Memory B cell (primary cell): ENCODE results near the gene MAP3K15.
A peak's percentile ranks its signal among the peaks of the same experiment; 100 is the strongest.

ENCODE experiments used
- ATAC-seq: fragments of 150-1000 bp; cut with Tn5 transposase; 2 replicates; pipeline ENCODE4 v1.10.0; 2021; ENCODE audit warnings: low read depth, mild to moderate bottlenecking, moderate library complexity
- DNase-seq, 2 donors: peaks; one replicate each; pipeline ENCODE4 v3.0.0; 2022; ENCODE audit warnings: low spot score in 2 of 2
- H3K27ac Mint-ChIP-seq: one replicate; pipeline ENCODE4 v1.8.0; 2022; ENCODE audit warnings: mild to moderate bottlenecking, moderate library complexity, mixed read lengths
- H3K27me3 Mint-ChIP-seq: one replicate; pipeline ENCODE4 v1.8.0; 2022; ENCODE audit warnings: mixed read lengths
- H3K36me3 Mint-ChIP-seq: one replicate; pipeline ENCODE4 v1.8.0; 2022; ENCODE audit warnings: mild to moderate bottlenecking, mixed read lengths
- H3K4me1 Mint-ChIP-seq: one replicate; pipeline ENCODE4 v1.8.0; 2022; ENCODE audit warnings: mixed read lengths
- H3K4me3 Mint-ChIP-seq: one replicate; pipeline ENCODE4 v1.8.0; 2022; ENCODE audit warnings: mild to moderate bottlenecking, moderate library complexity, mixed read lengths
- H3K9me3 Mint-ChIP-seq: one replicate; pipeline ENCODE4 v1.8.0; 2022; ENCODE audit warnings: mixed read lengths

Gene MAP3K15

GRCh38 chrX:19372170-19372546, 143.2 kb downstream of the MAP3K15 start:
- Mint-ChIP-seq H3K4me1 (peaks cover 7% of the 10 kb centered on the region), H3K36me3 (no peaks in the 10 kb centered on the region), H3K27me3 (peaks cover 2% of the 10 kb centered on the region), H3K4me3 (peak overlapping the region; percentile 87), H3K27ac (no peak overlapping the region), H3K9me3 (no peaks in the 10 kb centered on the region)
- ATAC-seq = peak; percentile 83
- DNase-seq = peak; percentile 35 to 38

- H3K4me1 Mint-ChIP-seq = peaks cover 7% of the 10 kb centered on the region
- no peak for DNase-seq
- peaks cover 1% of the 10 kb centered on the region for H3K9me3 Mint-ChIP-seq
- H3K27me3 Mint-ChIP-seq = peaks cover 2% of the 10 kb centered on the region
- peaks cover 11% of the 10 kb centered on the region for H3K36me3 Mint-ChIP-seq
- no peak overlapping the region for H3K27ac Mint-ChIP-seq
- ATAC-seq = no peak
- no peak overlapping the region for H3K4me3 Mint-ChIP-seq
Observed at GRCh38 chrX:19370061-19370460, 145.2 kb downstream of the MAP3K15 start.

- DNase-seq = no peak
- H3K4me3 Mint-ChIP-seq = no peak overlapping the region
- ATAC-seq = no peak
- no peak overlapping the region for H3K27ac Mint-ChIP-seq
- H3K9me3 Mint-ChIP-seq = peaks cover 1% of the 10 kb centered on the region
- H3K27me3 Mint-ChIP-seq = peaks cover 2% of the 10 kb centered on the region
- peaks cover 14% of the 10 kb centered on the region for H3K36me3 Mint-ChIP-seq
- H3K4me1 Mint-ChIP-seq = peaks cover 7% of the 10 kb centered on the region
Observed at GRCh38 chrX:19368576-19368975, 146.7 kb downstream of the MAP3K15 start.

- Mint-ChIP-seq H3K36me3 (peaks cover 15% of the 10 kb centered on the region), H3K4me3 (no peak overlapping the region), H3K4me1 (no peaks in the 10 kb centered on the region), H3K9me3 (peaks cover 1% of the 10 kb centered on the region), H3K27ac (no peak overlapping the region), H3K27me3 (no peaks in the 10 kb centered on the region)
- ATAC-seq (no peak), DNase-seq (no peak)
Observed at GRCh38 chrX:19361701-19362100, 153.6 kb downstream of the MAP3K15 start.

- ATAC-seq (no peak), DNase-seq (no peak)
- Mint-ChIP-seq H3K27ac (no peak overlapping the region), H3K36me3 (peaks cover 9% of the 10 kb centered on the region), H3K4me3 (no peak overlapping the region), H3K9me3 (no peaks in the 10 kb centered on the region), H3K27me3 (no peaks in the 10 kb centered on the region), H3K4me1 (no peaks in the 10 kb centered on the region)
Observed at GRCh38 chrX:19360903-19361302, 154.4 kb downstream of the MAP3K15 start.

- no peaks in the 10 kb centered on the region for H3K4me1 Mint-ChIP-seq
- peaks cover 5% of the 10 kb centered on the region for H3K36me3 Mint-ChIP-seq
- no peaks in the 10 kb centered on the region for H3K9me3 Mint-ChIP-seq
- no peaks in the 10 kb centered on the region for H3K27me3 Mint-ChIP-seq
- no peak for DNase-seq
- no peak overlapping the region for H3K4me3 Mint-ChIP-seq
- no peak for ATAC-seq
- no peak overlapping the region for H3K27ac Mint-ChIP-seq
Observed at GRCh38 chrX:19358521-19358920, 156.8 kb downstream of the MAP3K15 start.

- peaks cover 13% of the 10 kb centered on the region for H3K36me3 Mint-ChIP-seq
- DNase-seq = no peak
- ATAC-seq = no peak
- H3K27ac Mint-ChIP-seq = no peak overlapping the region
- H3K9me3 Mint-ChIP-seq = no peaks in the 10 kb centered on the region
- H3K4me3 Mint-ChIP-seq = no peak overlapping the region
- H3K4me1 Mint-ChIP-seq = peaks cover 3% of the 10 kb centered on the region
- no peaks in the 10 kb centered on the region for H3K27me3 Mint-ChIP-seq
Observed at GRCh38 chrX:19354625-19355024, 160.7 kb downstream of the MAP3K15 start.

- ATAC-seq (peak; percentile 79), DNase-seq (no peak)
- H3K36me3 Mint-ChIP-seq = peaks cover 10% of the 10 kb centered on the region
- H3K4me1 Mint-ChIP-seq = peaks cover 7% of the 10 kb centered on the region
- H3K9me3 Mint-ChIP-seq = no peaks in the 10 kb centered on the region
- H3K4me3 Mint-ChIP-seq = no peak overlapping the region
- no peaks in the 10 kb centered on the region for H3K27me3 Mint-ChIP-seq
- peak overlapping the region; percentile 81 for H3K27ac Mint-ChIP-seq
Observed at GRCh38 chrX:19350941-19351384, 164.3 kb downstream of the MAP3K15 start.

- Mint-ChIP-seq H3K4me3 (no peak overlapping the region), H3K36me3 (peaks cover 10% of the 10 kb centered on the region), H3K27me3 (no peaks in the 10 kb centered on the region), H3K4me1 (peaks cover 7% of the 10 kb centered on the region), H3K9me3 (no peaks in the 10 kb centered on the region), H3K27ac (no peak overlapping the region)
- ATAC-seq (no peak), DNase-seq (no peak)
Observed at GRCh38 chrX:19349264-19349663, 166.0 kb downstream of the MAP3K15 start.

GRCh38 chrX:19347916-19348315, 167.4 kb downstream of the MAP3K15 start:
- peaks cover 10% of the 10 kb centered on the region for H3K36me3 Mint-ChIP-seq

GRCh38 chrX:19344661-19345060, 170.6 kb downstream of the MAP3K15 start:
- H3K4me1 Mint-ChIP-seq = peaks cover 6% of the 10 kb centered on the region
- H3K36me3 Mint-ChIP-seq = peaks cover 2% of the 10 kb centered on the region
- H3K27ac Mint-ChIP-seq = peak overlapping the region; percentile 96
- H3K27me3 Mint-ChIP-seq = peaks cover 2% of the 10 kb centered on the region
- no peaks in the 10 kb centered on the region for H3K9me3 Mint-ChIP-seq
- DNase-seq = no peak
- H3K4me3 Mint-ChIP-seq = peak overlapping the region; percentile 84
- ATAC-seq = no peak

More at GRCh38 chrX:19347916-19348315, 167.4 kb downstream of the MAP3K15 start:
- Mint-ChIP-seq H3K27me3 (no peaks in the 10 kb centered on the region), H3K27ac (no peak overlapping the region), H3K4me1 (peaks cover 9% of the 10 kb centered on the region), H3K9me3 (no peaks in the 10 kb centered on the region), H3K4me3 (no peak overlapping the region)
- ATAC-seq (no peak), DNase-seq (no peak)

- H3K4me3 Mint-ChIP-seq = peak within 1 kb of the TSS; percentile 84
- no peaks in the 10 kb centered on the region for H3K9me3 Mint-ChIP-seq
- ATAC-seq = peak; percentile 95
- H3K27me3 Mint-ChIP-seq = peaks cover 2% of the 10 kb centered on the region
- H3K27ac Mint-ChIP-seq = peak within 1 kb of the TSS; percentile 96
- H3K36me3 Mint-ChIP-seq = peaks cover 2% of the 10 kb centered on the region
- peak; percentile 75 to 86 for DNase-seq
- peaks cover 6% of the 10 kb centered on the region for H3K4me1 Mint-ChIP-seq
Observed at GRCh38 chrX:19343535-19344408, 171.5 kb downstream of the MAP3K15 start, which contains the start of gene PDHA1. TSS of gene PDHA1 (plus strand) at chrX:19343927. CDS start at chrX:19344038, 111 bp downstream.

GRCh38 chrX:19343085-19343534, 172.2 kb downstream of the MAP3K15 start:
- ATAC-seq (no peak), DNase-seq (no peak)
- H3K27ac Mint-ChIP-seq = peak overlapping the region; percentile 96
- peak overlapping the region; percentile 84 for H3K4me3 Mint-ChIP-seq
- peaks cover 2% of the 10 kb centered on the region for H3K36me3 Mint-ChIP-seq
- H3K9me3 Mint-ChIP-seq = no peaks in the 10 kb centered on the region
- peaks cover 6% of the 10 kb centered on the region for H3K4me1 Mint-ChIP-seq
- peaks cover 2% of the 10 kb centered on the region for H3K27me3 Mint-ChIP-seq

- H3K9me3 Mint-ChIP-seq = no peaks in the 10 kb centered on the region
- no peak for DNase-seq
- peaks cover 3% of the 10 kb centered on the region for H3K4me1 Mint-ChIP-seq
- no peaks in the 10 kb centered on the region for H3K36me3 Mint-ChIP-seq
- H3K27ac Mint-ChIP-seq = no peak overlapping the region
- ATAC-seq = no peak
- peaks cover 2% of the 10 kb centered on the region for H3K27me3 Mint-ChIP-seq
- H3K4me3 Mint-ChIP-seq = no peak overlapping the region
Observed at GRCh38 chrX:19342331-19342906, 172.9 kb downstream of the MAP3K15 start.
